ENCODE results near the gene BCL2L13. TPM values are rescaled to one million over a fixed set of nuclear protein-coding genes. Genes with fewer than 3 reads are reported as not detected.
"Not testable (repeated sequence)": the region's sequence is repeated elsewhere in the genome, so short reads cannot be mapped to it uniquely, and the experiment has no call there.

BCL2L13 gene
- total RNA-seq, 4 donors from 2014 or later, result 59.7 to 85.7 (median 64.8) TPM

DNA sequence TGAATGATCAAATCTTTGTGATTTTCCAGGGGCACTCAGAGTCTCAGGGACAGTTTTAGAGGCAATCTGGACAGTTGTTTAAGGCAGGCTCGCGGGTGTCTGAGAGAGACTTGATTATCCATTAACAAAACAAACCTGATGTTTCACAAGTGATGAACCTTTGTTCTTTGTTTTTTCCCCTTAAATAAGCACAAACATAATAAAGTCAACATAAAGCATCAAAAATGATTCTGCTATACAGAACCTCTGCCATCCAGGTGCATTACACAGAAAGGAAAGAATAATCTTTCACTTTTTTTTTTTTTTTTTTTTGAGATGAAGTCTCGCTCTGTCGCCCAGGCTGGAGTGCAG lies 122.6 kb downstream of the BCL2L13 start:
- TF ChIP-seq, protein P1, sequence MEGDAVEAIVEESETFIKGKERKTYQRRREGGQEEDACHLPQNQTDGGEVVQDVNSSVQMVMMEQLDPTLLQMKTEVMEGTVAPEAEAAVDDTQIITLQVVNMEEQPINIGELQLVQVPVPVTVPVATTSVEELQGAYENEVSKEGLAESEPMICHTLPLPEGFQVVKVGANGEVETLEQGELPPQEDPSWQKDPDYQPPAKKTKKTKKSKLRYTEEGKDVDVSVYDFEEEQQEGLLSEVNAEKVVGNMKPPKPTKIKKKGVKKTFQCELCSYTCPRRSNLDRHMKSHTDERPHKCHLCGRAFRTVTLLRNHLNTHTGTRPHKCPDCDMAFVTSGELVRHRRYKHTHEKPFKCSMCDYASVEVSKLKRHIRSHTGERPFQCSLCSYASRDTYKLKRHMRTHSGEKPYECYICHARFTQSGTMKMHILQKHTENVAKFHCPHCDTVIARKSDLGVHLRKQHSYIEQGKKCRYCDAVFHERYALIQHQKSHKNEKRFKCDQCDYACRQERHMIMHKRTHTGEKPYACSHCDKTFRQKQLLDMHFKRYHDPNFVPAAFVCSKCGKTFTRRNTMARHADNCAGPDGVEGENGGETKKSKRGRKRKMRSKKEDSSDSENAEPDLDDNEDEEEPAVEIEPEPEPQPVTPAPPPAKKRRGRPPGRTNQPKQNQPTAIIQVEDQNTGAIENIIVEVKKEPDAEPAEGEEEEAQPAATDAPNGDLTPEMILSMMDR (IDR thresholded peaks at IDR 0.05), result no peak
- DNase-seq (ENCODE audit: low spot score), result no peak
- ATAC-seq (ENCODE audit: low FRiP score), result no peak

DNA sequence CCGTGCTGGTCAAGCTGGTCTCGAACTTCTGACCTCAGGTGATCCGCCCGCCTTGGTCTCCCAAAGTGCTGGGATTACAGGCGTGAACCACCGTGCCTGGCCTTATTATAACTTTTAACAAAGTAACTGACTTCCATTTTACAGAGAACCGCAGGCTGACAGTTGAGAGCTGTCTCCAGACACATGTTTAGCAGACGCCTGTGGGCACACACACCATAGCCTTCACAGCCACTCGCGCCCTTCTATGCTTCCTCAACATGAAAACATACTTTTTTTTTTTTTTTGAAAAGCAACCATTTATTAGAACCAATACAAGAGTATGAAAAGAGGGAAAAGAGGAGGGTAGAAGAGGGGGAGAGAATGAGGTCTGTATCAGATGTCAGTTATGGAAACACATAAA lies 124.9 kb downstream of the BCL2L13 start:
- DNase-seq (ENCODE audit: low spot score); ATAC-seq (ENCODE audit: low FRiP score): not testable (repeated sequence)

DNA sequence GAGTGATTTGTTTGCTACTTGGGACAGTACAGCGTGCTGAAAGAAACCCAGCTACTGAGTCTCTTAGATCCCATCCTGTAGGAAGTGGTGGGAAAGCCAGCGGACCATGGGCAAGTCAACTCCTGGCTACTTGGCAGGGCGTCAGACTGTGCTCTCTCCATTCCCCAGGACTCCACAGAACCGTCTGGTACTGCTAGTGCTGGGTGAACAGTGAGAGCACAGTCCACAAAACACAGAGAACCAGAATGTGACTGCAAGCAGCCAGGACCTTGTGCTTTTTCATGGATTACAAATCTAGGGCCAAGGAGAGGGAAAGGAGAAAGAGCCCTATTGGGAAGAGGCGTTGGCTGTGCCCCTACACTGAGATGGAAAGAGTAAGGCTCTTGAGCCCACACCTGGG lies 125.5 kb downstream of the BCL2L13 start:
- no peak for ATAC-seq (ENCODE audit: low FRiP score)
- DNase-seq (ENCODE audit: low spot score), result no peak
- TF ChIP-seq, protein P1 (IDR thresholded peaks at IDR 0.05), result no peak

DNA sequence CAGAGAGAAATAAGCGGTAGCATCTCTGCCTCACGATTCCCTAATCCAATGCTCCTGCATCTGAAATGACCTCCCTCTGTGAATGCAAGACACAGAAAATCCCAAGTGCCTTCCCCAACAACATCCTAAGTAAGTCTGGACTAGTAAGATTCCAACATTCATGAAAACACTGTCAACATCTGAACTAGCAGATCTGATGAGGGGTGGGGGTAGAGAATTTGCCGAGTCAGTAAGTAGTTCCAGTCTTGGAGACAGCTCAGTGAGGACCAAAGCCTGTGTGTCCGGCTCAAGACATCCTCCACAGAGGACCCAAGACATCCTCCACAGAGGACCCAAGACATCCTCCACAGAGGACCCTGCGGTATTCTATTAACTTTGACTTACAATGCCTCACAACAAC lies 126.3 kb downstream of the BCL2L13 start:
- not testable (repeated sequence) for ATAC-seq (ENCODE audit: low FRiP score); DNase-seq (ENCODE audit: low spot score)

DNA sequence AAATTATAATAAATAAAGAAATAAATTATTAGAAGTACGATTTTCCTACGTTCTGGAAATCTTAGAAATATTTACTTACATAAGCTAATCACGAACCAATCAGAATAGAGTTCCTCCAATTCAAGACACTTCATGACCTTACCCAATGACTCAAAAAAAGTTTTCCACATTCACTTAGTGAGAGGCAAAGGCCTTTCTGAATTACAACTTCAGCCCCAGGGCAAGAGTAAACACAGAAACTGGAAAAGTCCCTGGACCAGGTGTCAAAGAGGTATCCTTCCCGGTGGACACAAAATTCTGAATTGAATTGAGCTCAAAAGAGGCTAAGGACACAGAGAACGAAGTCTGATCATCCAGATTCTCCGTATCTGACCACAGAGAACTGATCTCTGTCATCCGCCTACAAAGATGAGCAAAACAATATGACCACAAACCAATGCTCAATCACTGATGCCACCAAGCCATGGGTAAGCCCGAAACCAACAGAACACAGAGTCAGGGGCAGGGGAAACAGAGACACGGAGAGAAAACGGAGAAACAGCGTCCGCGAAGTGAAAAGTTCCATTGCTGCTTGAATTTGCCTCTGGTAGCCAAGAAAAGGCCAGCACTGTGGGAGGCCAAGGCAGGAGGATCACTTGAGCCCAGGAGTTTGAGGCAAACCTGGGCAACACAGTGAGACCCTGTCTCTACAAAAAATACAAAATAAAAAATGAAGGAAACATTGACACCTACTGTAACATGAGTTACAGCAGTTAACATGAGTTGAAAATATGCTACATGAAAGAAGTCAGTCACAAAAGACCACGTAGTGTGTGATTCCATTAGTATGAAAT lies 128.9 kb downstream of the BCL2L13 start:
- ATAC-seq (ENCODE audit: low FRiP score), result no peak
- TF ChIP-seq, protein P1 (IDR thresholded peaks at IDR 0.05), result no peak
- DNase-seq (ENCODE audit: low spot score), result no peak

DNA sequence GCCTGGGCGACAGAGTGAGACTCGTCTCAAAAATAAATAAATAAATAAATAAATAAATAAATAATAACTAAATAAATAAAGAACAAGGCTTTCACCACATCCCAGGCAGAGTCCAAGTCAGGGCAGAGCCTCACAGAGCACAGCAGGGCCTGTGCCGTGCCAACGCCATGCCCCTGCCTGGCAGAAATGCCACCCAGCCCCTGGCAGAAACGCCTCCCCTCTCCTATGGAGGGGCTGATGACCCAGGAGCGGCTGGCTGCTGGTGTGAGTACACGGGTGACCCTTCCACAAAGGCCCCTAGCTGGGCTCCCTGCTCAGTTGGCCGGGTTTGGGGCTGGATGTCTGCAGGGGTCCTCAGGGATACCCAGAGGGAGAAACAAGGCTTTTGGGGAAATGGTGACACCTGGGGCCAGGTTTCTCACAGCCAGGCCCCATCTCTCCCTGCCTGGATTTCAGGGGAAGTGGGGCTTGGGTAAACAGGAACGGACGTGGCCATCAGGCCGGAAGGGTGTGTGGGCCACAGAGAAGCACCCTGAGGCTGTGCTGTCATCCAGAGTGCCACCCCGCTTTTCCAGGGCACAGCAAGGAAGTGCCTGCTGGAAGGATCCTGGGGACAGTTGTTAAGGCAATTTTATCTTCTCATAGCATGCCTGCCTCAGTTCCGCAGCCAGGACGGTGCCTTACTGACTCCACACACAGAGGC lies 130.6 kb downstream of the BCL2L13 start:
- TF ChIP-seq, protein P1 (IDR thresholded peaks at IDR 0.05), result no peak
- ATAC-seq (ENCODE audit: low FRiP score) (no peak), DNase-seq (ENCODE audit: low spot score) (no peak)

DNA sequence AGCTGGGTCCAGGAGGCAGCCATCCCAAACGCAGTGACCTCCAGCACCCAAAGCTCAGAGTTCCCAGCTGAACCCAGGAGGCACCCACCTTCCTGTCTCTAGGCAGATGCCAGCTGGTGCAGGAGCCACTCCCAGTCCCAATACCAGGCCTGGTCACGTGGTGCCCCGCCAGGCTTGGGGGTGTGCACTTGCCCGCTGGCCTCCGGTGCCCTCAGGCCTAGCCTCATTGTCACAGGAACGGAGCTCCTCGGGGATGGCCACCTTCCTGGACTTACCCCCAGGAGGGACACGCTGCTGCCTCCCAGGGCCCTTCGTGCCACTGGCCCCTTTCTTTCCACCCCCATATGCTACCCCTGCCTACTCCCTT lies 131.1 kb downstream of the BCL2L13 start:
- TF ChIP-seq, protein P1 (IDR thresholded peaks at IDR 0.05), result no peak
- DNase-seq (ENCODE audit: low spot score), result no peak
- ATAC-seq (ENCODE audit: low FRiP score), result no peak
